OCI-M1 (cell line): ENCODE data around the gene TMEM114.

Experiments
- DNase-seq: peaks from one replicate; lab custom pipeline; 2025; lab: John Stamatoyannopoulos, UW

The TMEM114 gene

DNA sequence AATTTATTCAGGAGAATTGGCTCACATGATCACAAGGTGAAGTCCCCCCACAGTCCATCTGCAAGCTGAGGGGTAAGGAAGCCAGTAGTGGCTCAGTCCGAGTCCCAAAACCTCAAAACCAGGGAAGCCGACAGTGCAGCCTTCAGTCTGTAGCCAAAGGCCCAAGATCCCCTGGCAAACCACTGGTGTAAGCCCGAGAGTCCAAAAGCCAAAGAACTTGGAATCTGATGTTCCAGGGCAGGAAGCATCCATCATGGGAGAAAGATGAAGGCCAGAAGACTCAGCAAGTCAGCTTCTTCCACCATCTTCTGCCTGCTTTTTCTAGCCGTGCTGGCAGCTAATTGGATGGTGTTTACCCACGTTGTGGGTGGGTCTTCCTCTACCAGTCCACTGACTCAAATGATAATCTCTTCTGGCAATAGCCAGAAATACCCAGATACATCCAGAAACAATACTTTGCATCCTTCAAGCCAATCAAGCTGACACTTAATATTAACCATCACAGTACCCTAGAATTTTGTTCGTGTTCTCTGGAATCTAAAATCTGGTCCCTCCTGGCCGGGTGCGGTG, 40.4 kb downstream of the TMEM114 start:
- no peak for DNase-seq

DNA sequence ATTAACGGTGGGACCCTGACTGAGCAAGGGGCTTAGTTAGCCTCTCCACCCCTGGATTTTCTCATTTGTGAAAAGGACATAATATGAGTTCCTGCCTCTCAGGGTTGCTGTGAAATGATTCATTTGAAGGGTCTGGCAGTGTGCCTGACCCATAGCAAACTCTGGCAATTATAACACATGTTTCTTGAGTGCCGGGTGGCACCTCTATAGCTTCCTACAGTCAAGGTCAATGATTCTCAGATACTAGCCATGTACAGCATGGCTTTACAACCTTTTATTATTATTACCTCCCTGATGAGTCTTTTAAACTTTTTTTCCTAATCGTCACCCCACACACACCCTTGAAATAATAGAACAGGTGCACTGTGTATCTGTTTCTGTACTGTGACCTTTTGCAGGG, 42.1 kb downstream of the TMEM114 start:
- no peak for DNase-seq

DNA sequence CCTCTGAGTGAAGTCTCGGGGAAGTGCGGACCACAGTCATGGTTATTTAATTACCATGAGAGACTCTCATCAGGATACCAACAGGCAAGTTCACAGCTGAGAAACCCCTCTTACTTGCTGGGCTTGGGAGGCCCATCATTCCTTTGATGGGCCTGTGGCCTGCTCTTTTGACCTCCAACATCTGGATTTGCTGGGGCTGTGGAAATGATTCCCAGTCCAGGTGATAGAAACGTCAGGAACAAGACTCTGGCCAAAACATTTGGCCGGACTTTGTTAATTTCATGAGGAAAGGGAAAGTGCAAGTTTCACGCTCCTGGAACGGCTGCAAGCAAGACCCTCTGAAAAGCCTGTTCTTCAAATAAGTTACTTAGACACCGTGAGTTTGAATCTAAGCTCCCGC, 42.5 kb downstream of the TMEM114 start:
- no peak for DNase-seq

DNA sequence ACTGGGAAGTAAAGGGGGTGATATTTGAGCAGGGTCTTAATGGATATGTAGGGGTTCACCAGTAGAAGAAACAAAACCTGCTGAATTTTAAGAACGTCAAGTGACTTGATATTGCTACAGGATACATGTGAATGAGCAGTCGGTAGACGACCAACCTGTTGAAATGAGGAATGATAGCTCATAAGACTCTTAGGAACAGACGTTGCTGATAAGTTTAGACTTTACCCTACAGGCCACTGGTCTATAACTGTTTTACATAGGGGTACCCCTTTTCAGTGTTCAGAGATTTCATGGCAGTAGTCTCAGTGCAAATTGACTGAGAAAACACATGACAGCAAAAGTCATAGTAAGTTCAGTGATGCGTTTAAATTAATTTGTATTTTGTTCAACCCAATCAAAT, 45.9 kb downstream of the TMEM114 start:
- no peak for DNase-seq

DNA sequence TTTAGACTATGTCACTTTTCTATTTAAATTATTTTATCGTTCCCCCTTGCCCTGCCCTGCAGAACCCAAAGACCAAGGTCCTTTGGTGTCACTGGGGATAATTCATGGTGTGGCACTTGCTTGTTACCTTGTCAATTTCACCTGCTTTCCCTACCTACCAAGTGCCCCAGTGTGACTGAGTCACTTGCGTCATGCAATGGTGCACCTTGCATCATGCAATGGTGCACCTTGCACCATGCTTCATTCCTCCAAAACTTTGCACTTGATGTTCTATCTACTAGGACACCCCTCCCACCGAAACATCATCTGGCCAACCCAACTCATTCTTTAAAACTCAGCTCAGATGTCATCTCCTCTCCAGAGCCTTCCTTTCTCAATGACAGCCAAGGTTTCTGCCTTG, 47.1 kb downstream of the TMEM114 start:
- no peak for DNase-seq

DNA sequence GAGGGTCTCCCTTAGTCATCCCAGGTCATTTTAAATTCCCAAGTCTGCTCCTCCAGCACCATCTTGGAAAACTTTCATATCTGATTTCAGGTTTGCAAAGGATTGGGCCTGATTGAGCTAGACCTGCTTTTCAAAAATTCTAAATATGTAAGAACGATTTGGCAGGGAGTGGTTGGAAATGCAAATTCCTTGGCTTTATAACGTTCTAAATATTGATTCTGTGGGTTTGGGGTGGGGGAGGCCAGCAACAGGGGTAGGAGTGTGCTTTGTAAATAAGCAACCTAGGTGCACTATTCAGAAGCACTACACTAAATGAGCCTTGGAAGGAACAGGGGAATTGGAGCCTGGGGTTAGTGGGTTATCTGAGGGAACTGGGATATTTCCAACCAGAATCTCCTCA, 47.9 kb downstream of the TMEM114 start:
- DNase-seq = no peak

DNA sequence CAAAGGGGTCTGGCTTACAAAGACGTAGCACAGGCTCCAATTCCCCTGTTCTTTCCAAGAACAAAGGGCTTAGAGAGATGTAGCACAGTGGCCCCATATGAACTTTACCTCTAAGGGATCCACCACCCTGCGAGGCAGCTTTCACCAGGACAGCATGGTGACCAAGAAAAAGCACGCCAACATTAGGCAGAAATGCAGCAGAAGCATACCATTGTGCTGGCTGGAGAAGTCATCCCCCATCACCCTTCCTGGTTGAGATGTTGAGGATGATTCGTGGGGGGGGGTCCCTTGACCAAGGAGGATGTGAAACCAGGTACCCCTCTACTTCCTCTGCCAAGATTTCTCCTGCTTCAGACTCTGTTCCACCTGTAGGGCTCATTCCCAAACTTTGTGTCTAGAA, 48.4 kb downstream of the TMEM114 start:
- no peak for DNase-seq

DNA sequence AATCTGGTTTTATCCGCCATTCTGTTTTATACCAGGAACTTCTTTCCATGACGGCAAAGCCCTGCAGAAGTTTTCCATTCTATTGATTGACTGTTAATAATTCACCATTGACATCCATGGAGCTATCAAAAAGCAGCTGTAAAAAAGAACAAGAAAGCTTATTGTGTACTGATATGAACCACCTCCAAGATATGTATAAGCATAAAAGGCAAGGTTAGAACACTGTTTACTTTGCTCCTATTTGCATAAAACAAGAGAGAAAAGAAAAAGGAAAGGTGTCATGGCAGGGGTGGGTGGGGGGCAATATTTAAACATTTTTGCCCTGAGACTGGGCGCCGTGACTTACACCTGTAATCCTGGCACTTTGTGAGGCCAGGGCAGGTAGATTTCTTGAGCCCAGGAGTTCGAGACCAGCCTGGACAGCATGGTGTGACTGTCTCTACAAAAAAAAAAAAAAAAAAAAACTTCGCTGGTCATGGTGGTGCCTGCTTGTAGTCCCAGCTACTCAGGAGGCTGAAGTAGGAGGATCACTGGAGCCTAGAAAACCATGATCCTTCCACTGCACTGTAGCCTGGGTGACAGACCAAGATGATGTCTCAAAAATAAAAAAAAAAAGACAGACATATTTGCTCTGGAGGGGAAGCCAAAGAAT, 52.5 kb downstream of the TMEM114 start:
- DNase-seq = no peak

DNA sequence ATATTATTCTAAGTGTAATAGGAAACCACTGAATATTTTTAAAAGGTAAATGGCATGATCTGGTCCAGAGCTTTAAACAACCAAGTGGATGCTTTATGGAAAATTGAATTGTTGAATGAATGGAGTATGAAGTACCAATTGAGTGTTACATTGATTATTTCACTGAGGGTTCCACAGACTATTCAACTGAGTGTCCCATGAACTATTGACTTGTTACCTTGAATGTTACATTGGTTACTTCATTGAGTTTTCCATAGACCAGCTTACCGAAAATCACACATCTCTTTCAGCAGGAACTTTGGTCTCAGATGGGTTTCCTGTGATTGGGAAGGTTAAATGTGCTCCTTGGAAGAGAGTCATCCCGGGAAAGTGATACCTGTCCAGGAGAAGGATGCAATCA, 56.8 kb downstream of the TMEM114 start:
- no peak for DNase-seq

DNA sequence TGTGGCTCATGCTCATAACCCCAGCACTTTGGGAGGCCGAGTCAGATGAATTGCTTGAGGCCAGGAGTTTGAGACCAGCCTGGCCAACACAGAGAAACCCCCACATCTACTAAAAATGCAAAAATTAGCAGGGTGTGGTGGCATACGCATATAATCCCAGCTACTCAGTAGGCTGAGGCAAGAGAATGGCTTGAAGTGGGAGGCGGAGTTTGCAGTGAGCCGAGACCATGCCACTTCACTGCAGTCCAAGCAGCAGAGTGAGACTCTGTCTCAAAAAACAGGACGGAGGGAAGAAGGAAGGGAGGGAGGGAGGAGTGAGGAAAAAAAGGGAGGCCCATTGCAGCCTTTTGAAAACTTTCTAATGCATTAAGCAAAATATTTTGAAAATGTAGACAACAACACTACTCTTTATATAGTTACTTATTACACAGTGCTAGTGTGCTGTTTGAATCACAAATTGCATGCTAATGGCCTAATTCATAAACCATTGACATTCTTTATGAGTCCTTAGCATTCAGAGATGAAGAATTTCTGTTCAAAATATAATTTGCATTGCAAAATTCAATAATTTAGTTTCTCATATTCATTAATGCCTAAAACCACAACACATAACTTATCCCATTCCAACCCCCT, 59.4 kb downstream of the TMEM114 start:
- DNase-seq = no peak

DNA sequence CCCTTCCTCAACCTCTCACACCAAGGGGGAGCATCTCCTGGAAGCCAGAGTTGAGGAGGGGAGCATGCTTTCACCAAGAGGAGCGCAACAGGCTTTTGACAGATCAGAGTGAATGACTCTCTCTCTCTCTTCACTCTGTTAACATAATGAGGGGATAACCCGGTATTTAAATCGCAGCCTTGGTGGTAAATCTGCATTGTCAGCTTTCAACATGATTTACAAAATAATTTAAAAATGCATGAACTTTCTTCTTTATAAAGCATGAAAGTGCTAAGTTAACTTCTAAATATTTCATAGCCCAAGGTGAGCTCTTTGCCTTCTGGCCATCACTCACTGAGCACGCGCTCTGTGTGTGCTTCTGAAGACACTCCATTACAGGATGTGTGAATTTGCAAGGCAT, 61.8 kb downstream of the TMEM114 start:
- no peak for DNase-seq

DNA sequence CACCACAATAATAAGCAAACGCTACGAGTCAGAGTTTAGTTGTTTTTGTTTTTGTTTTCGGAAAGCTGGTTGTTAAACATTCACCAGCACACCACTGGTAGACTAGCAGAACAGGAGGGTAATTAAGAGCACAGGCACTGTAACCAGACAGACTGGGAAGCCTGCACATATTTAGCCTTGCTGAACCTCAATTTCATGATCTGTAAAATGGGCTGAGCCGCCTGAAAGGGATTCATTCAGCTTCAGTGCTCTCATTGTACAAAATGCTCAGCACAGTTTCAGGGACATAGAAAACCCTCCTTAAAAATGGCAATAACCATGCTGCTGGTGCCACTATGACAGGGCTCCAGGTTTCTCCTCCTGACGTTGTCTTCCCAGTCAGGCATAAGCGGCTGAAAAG, 66.4 kb downstream of the TMEM114 start:
- DNase-seq = no peak

DNA sequence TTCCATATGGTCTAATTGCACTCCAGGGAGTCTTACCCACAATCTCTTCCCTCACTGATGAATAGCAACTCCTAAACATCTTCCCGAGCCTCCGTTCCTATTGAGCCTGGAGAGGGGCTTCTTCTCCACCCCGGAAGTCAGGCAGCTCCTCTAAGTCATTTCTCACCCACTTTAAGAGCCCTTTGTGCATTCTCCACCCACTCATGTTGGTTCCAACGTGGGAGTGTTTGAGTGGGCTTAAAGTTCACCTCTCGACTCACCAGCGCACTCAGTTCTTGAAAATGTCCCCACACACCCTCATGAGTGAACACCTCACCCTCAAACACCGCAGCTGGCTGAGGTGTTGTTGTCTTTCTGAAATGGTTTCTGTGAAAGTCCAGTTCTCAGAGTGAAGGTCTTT, 67.6 kb downstream of the TMEM114 start:
- DNase-seq = no peak

DNA sequence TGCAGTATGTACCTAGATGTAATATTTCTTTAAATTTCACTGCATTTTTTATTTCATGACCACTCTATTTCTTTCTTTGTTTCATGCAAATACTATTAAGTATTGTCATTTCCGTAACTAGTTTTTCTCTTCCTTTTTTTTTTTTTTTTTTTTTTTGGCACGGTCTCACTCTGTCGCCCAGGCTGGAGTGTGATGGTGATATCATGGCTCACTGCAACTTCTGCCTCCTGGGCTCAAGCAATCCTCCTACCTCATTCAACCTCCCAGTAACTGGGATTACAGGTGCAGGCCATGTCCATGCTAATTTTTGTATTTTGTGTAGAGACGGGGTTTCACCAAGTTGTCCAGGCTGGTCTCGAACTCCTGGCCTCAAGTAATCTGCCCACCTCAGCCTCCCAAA, 70.7 kb downstream of the TMEM114 start:
- no peak for DNase-seq
